Measurements from ENCODE around the gene IGSF8.

DNA sequence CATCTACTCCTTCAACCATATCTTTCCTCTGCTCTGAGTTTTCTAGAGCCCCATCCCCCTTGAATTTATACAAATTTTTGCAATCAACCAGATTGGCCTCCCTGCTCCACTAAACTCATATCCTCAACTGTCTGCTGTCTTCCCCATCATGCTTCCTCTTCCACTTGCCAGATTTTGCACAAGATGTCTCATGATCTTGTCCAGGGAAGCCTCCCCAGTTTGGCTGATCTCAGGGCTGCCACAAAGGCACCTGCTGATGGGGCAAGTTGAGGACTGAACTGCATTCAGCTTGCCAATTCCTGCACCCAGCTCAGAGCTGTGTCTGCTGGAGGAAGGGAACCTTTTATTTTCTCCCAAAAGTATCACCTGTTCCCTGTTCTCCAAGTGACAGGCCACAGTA is 20.9 kb downstream of the IGSF8 start:
- no peak for TF ChIP-seq CTCF (IDR thresholded peaks at IDR 0.05; ENCODE audit: insufficient read depth, low read depth, low read length)
- no peak for TF ChIP-seq EZH2 (IDR thresholded peaks at IDR 0.05; ENCODE audit: insufficient read depth, low read length)
